ENCODE results near the gene DKKL1.
"Not testable (repeated sequence)": the region's sequence is repeated elsewhere in the genome, so short reads cannot be mapped to it uniquely, and the experiment has no call there.

DKKL1 gene

GRCh38 chr19:49363268-49364082 lies at the start of gene DKKL1:
TSS of gene DKKL1 (plus strand) at chr19:49363877. CDS start at chr19:49363999, 122 bp downstream.
- no peak within 1 kb of the TSS for H3K4me3 ChIP-seq (ENCODE audit: low read depth, low read length)
- TF ChIP-seq CTCF (IDR thresholded peaks at IDR 0.05; ENCODE audit: insufficient read depth, low read depth, low read length, missing control alignments), result no peak
- DNase-seq (ENCODE audit: low read depth), result peak; percentile 89

GRCh38 chr19:49315111-49315510 lies 48.6 kb upstream of the DKKL1 start:
- DNase-seq (ENCODE audit: low read depth), result no peak
- H3K4me3 ChIP-seq (ENCODE audit: low read depth, low read length), result no peak overlapping the region
- no peak for TF ChIP-seq CTCF (IDR thresholded peaks at IDR 0.05; ENCODE audit: insufficient read depth, low read depth, low read length, missing control alignments)

- no peak overlapping the region for H3K4me3 ChIP-seq (ENCODE audit: low read depth, low read length)
- no peak for TF ChIP-seq CTCF (IDR thresholded peaks at IDR 0.05; ENCODE audit: insufficient read depth, low read depth, low read length, missing control alignments)
- no peak for DNase-seq (ENCODE audit: low read depth)
Measured at GRCh38 chr19:49316284-49316683, 47.4 kb upstream of the DKKL1 start.

- no peak for DNase-seq (ENCODE audit: low read depth)
- TF ChIP-seq CTCF (IDR thresholded peaks at IDR 0.05; ENCODE audit: insufficient read depth, low read depth, low read length, missing control alignments), result no peak
- H3K4me3 ChIP-seq (ENCODE audit: low read depth, low read length), result no peak overlapping the region
Measured at GRCh38 chr19:49318296-49318695, 45.4 kb upstream of the DKKL1 start.

- DNase-seq (ENCODE audit: low read depth), result no peak
- TF ChIP-seq CTCF (IDR thresholded peaks at IDR 0.05; ENCODE audit: insufficient read depth, low read depth, low read length, missing control alignments), result no peak
- no peak within 1 kb of the TSS for H3K4me3 ChIP-seq (ENCODE audit: low read depth, low read length)
Measured at GRCh38 chr19:49324801-49325576, 38.7 kb upstream of the DKKL1 start, which contains the start of gene SLC6A16. TSS of gene SLC6A16 (minus strand) at chr19:49325191. CDS start at chr19:49311347, 13,844 bp downstream.

GRCh38 chr19:49325756-49326155 lies 37.9 kb upstream of the DKKL1 start:
- not testable (repeated sequence) for H3K4me3 ChIP-seq (ENCODE audit: low read depth, low read length); DNase-seq (ENCODE audit: low read depth)

- no peak for TF ChIP-seq CTCF (IDR thresholded peaks at IDR 0.05; ENCODE audit: insufficient read depth, low read depth, low read length, missing control alignments)
- DNase-seq (ENCODE audit: low read depth), result peak; percentile 74
- peak overlapping the region; percentile 24 for H3K4me3 ChIP-seq (ENCODE audit: low read depth, low read length)
Measured at GRCh38 chr19:49326165-49326704, 37.4 kb upstream of the DKKL1 start.

Data from GM12865 (cell line).